HG03457 (cell line): ENCODE data around the gene PDLIM1.

ENCODE experiments used
- ATAC-seq: cut with Tn5 transposase; IDR thresholded peaks from one replicate; pipeline ENCODE4 v1.9.1; 2021; ENCODE audit warnings: moderate number of reproducible peaks; ENCODE audit not compliant: unreplicated experiment

PDLIM1 gene, protein sequence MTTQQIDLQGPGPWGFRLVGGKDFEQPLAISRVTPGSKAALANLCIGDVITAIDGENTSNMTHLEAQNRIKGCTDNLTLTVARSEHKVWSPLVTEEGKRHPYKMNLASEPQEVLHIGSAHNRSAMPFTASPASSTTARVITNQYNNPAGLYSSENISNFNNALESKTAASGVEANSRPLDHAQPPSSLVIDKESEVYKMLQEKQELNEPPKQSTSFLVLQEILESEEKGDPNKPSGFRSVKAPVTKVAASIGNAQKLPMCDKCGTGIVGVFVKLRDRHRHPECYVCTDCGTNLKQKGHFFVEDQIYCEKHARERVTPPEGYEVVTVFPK

DNA sequence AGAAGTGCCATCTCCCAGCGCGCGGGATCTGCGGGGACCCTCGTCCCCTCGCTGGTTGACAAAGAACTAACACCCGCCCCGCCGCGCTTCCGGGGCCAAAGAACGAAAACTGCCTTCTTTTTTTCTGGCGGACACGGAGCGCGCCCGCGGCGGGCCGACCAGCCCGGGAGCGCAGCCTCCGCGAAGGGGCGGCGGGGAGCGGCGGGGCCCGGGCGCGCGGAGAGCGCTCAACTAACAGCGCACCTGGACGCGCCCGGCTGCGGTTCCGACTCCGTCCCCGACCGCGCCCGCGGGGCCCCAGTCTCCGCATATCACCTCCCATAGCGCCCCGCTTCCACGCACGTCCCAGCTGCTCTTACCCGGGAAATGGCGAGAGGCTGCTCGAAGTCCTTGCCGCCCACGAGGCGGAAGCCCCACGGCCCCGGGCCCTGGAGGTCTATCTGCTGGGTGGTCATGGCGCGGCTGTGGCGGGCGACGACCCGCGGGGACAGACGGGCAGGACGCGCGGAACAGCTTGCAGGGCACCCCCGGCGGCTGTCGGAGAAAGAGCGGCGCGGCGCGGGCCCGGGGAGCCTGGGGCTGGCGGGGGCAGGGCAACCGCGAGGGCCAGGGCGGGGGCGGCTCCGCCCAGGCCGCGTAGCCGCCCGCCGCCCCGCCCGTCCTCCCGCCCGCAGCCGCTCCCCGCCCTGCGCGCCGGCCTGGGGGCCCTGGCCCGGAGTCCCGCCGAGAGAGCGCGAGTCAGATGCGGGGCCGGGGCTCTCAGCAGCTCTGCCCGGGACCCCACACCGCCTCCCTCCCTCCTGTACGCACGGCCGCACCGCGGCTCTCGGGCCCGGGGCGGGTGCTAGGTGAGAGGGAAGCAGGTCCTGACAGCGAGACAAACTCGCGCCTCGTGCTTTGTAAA is at the start of gene PDLIM1:
TSS of gene PDLIM1 (minus strand) at position 543 of the 904 bp plus-strand sequence. CDS start at position 455, 88 bp downstream.
- ATAC-seq = peak; percentile 31

DNA sequence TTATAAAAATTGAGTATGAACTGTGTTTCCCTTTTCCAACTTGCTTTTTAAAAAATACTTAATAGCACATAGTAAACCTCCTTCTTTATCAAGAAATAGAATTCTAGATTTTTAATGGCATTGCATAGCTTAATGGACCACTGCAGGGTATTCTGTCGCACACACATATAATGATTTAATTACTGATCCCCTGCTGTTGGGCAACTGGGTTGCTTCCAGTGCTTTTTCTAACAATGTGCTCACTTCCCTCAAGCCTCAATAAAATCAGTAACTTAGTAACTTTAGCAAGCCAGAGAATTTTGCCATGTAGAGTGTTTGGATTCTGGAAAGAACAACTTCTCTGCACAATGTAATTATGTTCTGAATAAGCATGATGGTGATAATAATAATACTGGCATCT is 49.1 kb upstream of the PDLIM1 start:
- ATAC-seq = no peak

DNA sequence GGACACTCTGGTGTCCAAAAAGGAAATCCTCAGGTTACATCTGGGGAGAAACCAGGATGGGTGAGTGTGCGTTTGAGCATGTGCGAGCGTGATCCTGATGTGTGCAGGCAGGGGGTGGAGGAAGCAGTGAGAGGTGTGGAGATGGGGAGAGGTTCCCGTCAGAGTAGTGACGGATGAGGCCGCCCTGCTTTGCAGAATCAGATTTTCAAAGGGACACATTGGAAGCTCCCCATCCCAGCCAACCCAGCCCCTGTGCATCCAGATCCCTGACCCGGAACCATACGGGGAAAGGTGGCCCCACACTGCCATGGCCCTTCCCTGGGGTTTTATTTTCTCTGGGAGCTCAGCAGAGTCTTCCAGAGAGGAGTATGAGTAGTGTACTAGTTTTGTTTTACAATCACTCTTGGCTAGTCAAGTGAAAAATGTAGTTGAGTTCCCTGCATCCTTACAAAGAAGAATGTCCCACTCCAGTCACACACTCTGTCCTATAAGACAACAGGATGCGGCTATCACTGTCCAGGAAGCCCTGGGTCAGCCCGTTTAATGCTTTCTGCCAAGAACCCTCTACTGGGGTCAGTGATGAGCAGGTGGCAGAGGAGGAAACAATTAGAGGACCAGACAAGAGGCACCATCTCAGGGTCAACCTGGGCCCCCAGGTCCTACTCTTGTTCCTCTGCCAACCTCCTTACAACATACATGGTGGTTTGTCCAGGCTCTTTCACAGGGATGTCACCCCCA is 46.8 kb upstream of the PDLIM1 start:
- no peak for ATAC-seq

DNA sequence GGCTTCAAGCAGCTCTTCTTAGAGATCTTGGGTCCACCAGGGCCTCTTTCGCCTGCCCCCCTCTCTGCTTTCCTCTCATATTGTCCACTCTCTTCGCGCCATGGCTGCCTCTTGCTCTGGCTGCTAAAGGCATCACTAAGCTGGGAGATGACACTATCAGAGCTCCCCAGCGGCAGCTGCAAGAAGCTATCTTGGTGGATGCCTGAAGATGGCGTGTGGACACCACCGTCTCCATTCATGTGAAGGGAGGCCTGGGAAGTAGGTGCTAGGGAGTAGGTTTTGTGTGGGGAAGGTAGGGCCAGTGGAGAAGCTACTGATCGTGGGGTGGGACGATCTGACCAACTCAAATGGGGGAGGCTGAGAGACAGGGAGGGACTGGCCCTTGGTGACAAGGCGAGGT is 45.9 kb upstream of the PDLIM1 start:
- no peak for ATAC-seq

DNA sequence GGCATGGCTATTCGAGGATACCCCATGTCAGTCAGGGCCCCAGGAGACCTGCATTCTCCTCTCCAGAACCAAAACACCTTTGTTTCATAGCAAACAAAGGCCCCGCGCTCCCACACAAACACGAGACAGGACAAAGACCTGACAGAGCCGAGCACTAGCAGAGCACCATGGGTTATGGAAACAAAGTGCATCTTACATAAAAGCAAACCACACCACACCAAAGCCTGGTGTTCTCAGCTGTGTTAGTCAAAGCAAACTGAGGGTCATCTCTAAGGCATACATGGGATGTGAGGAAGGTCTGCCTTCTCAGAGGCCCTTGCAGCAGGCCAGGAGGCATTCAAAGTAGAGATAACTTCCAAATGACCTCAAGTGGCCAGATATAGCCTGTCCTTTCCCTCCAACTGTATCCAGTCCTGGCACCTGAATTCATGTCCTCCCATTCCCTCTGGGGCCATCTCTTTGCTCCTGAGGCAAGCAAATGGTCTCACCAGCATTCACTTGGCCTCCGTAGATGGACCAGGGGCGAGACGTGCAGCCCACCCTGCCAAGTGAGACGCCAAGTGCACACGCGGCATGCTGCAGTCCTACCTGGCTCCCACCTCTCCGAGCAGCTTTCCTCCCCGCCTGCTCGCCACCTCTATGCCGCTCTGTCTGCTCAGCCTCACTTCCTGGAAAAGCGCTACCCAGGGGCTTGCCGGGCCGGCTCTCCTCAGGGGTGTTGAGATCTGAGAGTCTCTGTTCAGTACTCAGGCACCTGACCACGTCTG is 45.3 kb upstream of the PDLIM1 start:
- ATAC-seq = no peak

DNA sequence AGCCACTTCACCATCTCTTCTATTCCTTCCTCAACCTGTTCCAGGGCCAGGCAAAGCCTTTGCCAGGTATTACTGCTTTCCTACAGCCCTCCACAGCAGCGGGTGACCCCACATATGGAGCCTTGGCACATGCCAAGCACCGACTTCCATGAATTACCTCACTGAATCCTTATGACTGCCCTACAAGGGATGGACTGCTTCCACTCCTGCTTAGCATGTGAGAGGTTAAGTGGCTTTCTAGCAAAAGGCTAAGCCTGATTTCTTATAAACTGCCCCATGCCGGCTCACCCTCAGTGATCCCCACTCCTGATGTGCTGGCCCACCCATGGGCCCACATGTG is 44.0 kb upstream of the PDLIM1 start:
- no peak for ATAC-seq

DNA sequence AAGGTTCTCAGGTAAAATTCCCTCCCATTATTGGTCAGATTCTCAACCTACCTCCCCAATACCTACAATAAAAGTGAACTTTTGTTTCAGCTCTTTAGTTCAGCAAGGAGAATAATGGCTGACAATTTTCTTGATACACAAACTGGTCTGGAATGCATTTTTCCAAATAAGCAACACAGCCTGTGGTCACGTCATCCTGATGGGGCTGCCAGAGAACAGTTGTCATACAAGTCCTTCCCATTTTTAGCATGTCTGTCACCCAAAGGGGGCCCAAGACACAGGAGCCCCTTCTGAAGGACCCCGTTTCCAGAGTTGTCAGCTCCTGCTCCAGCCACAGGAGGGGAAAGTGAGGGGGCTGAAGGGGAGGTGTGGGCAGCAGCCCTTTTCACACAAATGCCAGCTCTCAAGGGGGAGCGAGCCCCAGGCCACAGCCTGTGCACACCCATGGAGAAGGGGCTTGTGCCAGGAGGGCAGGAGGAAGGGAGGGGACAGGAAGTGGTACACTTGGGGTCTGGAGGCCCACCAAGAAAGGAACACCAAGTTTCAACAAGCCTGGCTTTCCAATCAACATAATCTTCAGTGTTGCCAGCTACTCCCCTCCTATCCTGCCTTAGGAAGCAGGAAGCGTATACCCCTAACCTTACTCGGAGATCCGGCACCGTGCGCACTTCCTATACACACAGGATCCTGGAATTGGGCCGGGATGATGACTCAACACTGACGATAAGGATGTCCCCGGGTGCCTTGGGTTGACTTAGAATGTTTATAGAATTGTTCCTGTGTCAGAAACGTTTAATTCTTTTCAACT is 43.4 kb upstream of the PDLIM1 start:
- ATAC-seq = no peak

DNA sequence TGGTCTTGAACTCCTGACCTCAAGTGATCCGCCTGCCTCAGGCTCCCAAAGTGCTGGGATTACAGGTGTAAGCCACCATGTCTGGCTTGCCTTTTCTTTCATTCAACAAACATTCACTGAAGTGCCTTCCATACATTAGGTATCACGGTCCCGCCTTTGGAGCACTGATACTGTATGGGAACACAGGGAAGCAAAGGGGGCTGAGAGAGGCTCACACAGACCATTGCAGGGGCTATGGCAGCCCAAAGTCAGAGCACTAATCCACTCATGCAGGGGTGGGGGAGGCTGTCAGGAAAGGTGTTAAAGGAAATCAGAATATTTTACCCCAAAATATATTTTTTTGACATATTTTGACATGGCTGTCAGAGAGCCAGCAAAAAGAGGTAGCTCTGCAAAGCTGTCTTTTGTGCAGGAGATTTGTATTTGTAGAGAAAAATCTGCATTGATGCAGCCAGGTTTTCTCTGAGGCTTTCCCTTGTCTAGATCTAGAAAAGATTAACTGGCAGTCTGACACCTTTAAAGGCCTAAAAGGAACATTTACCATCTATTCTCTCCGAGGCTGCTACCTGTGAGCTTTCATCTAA is 42.0 kb upstream of the PDLIM1 start:
- no peak for ATAC-seq

DNA sequence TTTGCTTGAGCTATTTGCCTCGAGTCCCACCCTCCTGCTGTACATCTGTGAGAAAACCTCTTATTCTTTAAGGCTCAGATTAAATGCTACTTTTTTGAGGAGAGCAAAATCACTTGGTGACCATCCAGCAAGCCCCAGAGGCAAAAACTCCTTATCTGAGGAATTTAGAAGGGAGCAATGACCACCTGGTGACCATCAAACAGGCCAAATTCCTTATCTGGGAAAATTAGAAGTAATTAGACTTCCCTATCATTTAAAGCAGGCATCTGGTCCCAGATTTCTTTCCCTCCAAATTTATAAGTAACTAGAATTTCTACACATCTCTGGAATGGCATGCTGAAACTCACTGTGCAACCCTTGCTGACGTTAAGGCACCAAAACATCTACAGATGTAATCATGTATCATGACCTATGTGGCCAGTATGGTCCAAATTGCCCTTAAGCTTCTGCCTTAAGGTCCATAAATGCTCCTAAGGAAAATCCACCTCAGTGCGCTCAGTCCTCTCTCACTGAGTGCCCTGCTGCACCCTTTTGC is 40.9 kb upstream of the PDLIM1 start:
- no peak for ATAC-seq

DNA sequence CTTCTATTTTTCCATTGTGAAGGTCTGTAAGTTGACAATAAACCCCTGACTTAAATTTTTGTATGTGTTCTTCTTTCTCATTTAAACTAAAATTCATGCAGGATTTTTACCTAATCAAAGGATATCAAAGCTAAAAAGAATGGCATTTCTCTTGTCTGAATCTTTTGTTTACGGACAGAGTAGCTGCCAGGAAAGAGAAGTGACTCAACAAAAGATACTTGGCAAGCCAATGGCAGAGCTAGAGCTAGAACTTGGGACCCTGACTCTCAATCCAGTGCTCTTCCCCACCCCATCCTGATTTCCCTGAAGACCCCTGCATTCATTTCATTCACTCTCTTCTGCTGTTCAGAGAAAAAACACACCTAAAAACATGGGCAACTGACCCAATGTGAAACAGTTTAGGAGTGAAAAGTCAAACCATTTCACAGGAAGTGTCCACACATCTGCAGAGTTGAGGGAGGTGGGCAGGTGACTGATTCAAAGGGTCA is 40.2 kb upstream of the PDLIM1 start:
- no peak for ATAC-seq

DNA sequence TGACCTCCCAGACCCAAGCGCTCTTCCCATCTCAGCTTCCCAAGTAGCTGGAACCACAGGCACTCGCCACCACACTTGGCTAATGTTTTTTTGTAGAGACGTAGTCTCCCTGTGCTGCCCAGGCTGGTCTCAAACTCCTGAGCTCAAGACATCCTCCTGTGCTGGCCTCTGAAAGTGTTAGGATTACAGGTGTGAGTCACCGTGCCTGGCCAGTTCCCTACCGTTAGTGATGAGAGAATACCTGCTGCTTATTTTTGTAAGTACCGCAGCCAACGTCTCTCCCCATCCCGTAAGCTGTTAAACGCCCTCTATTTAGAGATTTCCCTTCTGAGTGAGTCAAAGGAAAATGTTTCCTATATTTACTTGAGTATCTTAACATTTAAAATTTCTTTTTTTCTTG is 38.5 kb upstream of the PDLIM1 start:
- ATAC-seq = no peak

DNA sequence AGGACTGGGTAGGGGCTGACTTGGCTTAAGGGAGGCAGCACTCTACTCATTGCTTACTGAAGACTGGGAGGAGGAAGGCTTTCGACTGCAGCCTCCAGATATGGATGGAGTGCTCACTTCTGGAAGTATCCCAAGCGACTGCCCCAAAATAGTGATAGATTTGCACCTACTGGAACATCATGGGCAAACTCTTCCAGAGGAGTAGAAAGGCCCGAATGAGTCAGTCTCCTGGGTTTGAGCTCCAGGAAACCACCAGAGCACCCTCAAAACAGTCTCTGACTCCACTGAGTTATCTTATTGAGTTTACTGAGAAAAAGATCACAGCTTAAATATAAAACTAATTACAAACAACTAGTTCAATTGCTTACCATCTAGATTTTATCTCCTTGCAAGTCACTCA is 37.2 kb upstream of the PDLIM1 start:
- no peak for ATAC-seq

DNA sequence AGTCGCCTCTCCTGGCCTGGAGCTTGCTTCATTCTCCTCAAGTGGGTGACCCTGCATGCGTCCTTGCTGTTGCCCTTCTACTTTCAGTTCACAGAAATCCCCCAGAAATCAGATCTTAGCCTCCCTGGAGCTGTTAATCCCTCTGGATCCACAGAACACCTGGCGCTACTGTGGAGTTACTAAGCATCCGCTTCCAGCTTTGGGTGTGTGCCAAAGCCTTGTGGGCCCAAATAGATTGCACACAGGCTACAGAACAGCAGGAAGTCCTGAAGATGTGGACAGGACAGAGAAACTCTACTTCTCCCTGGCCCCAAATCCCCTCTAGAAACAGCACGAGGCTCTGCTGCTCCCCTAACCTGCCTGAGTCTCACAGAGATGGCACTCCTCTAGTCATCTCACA is 36.6 kb upstream of the PDLIM1 start:
- no peak for ATAC-seq

DNA sequence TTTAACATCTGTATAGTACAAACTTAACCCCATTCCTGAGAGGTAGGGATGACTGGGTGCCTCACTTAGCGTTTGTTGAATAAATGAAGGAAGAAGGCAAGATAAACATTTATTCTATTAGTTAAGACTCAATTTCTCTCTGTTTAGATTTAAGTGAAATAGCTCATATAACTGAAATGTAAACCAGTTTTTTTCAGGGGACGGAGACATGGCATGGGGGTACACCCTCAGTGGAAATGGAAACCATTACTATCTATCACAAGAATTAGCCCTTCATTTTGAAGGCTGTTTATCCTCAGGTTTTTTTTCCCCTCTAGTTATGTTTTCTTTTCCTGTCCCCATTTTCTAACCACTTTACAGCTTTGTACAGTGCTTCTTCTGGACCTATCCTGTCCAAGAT is 35.6 kb upstream of the PDLIM1 start:
- ATAC-seq = no peak

DNA sequence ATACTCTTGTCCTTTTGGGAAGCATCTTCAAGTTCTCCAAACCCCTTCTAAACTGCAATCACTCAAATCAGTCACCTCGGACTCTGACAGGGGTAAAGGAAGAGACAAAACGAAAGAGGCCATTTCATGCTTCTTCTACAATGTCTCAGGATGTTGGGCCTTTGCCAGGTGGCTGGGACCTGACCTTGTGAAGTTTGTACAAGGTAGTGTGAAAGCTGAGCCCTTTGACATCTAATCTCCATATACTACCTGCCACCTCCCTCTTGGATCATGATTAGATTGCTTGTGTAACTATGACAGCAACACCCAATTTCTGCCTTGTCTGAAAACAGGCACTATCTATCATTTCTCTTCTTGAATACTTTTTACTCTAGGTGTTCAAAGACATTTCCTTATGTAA is 35.1 kb upstream of the PDLIM1 start:
- no peak for ATAC-seq

DNA sequence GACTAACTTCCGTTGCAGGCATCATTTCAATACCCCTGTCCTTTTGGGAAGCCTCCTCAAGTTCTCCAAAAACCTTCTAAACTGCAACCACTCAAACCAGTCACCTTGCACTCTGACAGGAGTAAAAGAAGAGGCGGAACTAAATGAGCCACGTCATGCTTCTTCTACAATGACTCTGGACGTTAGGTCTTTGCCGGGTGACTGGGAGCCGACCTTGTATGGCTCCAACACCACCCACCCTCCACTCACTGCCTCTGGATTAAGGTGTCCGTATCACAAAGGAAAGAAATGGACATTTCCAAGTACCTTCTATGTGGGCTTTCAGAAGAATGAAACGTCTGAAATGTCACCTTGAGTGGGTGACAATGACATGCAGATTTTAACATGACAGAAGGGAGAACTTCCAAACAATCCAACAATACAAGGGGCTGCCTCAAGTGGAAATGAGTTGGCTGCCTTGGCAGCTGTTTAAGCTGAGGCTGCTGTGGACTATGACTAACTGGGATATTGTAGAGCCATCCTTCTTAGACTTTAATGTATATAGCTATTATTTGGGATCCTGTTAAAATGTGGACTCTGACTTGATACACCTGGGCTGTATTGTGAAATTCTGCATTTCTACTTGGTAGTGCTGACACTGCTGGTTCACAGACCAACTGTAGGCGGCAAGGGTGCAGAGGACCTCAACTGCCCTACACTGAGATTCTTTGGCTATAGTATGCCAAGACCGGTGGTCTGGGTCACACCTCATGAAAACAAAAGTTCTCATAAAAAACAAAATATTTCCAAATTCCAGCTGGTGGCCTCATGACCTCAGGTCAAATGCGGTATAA is 33.8 kb upstream of the PDLIM1 start:
- ATAC-seq = no peak

DNA sequence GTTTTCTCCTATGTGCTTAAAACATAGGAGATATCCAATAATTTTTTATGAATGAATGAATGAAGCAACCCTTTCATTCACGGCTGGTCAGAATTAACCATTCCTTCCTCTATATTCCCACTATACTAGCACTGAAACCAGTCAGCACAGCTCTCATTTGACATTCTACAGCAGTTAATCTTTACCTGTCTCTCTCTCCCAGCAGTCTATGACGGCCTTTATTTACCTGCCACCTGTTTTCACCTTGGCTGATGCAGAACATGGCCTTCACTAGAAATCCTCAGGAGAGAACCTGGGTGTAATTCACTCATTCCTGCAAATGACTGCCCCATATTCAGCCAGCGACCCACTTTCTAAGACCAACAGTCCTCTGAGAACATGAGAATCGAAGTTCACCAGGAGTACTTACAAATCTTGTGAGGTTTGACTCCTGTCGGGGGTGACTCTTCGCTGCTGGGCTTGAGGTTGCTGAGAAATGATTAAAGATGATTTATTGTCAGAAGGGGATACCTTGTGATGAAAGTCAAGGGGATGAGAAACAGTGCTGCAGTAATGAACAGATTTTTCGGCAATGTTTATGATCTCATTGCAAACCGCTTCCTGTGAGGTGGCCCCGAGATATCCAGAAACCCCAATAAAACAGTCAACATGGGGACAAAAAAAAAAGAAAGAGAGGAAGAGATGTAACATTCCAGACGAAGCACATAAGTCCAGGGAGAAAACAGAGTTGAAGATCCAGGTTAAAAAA is 30.9 kb upstream of the PDLIM1 start:
- ATAC-seq = no peak

DNA sequence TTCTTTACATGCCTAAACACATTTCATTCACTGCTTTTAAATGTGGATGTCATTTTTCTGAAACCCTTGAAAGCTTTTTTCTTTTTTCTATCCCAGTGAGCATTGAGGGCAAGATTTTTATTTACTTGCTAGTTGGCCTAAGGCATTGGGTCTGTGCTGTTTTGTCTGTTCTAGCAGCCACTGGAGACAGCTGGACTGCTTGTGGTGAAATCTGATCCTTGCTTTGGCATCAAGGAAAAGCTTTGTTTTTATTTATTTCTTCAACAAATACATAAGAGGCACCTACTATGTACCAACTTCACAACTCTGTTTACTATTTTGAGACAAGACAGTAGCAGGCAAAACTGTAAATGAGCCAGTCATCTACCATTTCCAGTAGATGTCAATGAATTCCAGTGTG is 28.4 kb upstream of the PDLIM1 start:
- no peak for ATAC-seq
